Stimulated activated CD4-positive, alpha-beta T cell treated with anti-CD3 and anti-CD28 coated beads, Interleukin-2, amount 100 ng/mL, for 4 hours (primary cell): ENCODE data around the gene RPUSD3.
"Not testable (repeated sequence)": the region's sequence is repeated elsewhere in the genome, so short reads cannot be mapped to it uniquely, and the experiment has no call there.

ENCODE experiments used
- DNase-seq: peaks from one replicate; pipeline ENCODE4 v3.0.0-alpha.2; 2020; ENCODE audit warnings: low read depth

RPUSD3 gene

GRCh38 chr3:9843715-9844438 is at the start of gene RPUSD3:
Gene RPUSD3 (minus strand): TSS chr3:9844008. CDS start chr3:9843990, 18 bp downstream.
- DNase-seq = peak; percentile 93

GRCh38 chr3:9891072-9891622 is 47.3 kb upstream of the RPUSD3 start:
- DNase-seq = no peak

- peak; percentile 92 for DNase-seq
Observed at GRCh38 chr3:9890249-9891071, 46.7 kb upstream of the RPUSD3 start, which contains the start of gene JAGN1. Gene JAGN1 (plus strand): TSS chr3:9890610. CDS start chr3:9890723, 113 bp downstream.

- no peak for DNase-seq
Observed at GRCh38 chr3:9889405-9889804, 45.6 kb upstream of the RPUSD3 start.

GRCh38 chr3:9888540-9888939 is 44.7 kb upstream of the RPUSD3 start:
- DNase-seq = no peak

- no peak for DNase-seq
Observed at GRCh38 chr3:9887480-9887879, 43.7 kb upstream of the RPUSD3 start.

- DNase-seq = no peak
Observed at GRCh38 chr3:9886328-9886727, 42.5 kb upstream of the RPUSD3 start.

GRCh38 chr3:9884555-9885165 is 40.9 kb upstream of the RPUSD3 start:
- no peak for DNase-seq

GRCh38 chr3:9883706-9884554 is 40.1 kb upstream of the RPUSD3 start:
- DNase-seq = no peak

- no peak for DNase-seq
Observed at GRCh38 chr3:9881441-9881840, 37.6 kb upstream of the RPUSD3 start.

- DNase-seq = no peak
Observed at GRCh38 chr3:9879830-9880549, 36.2 kb upstream of the RPUSD3 start, which contains the start of gene CIDEC. Gene CIDEC (minus strand): TSS chr3:9880253. CDS start chr3:9878486, 1,767 bp downstream.

- no peak for DNase-seq
Observed at GRCh38 chr3:9878700-9879099, 34.9 kb upstream of the RPUSD3 start.

- DNase-seq = no peak
Observed at GRCh38 chr3:9876991-9877390, 33.2 kb upstream of the RPUSD3 start.

GRCh38 chr3:9876255-9876654 is 32.4 kb upstream of the RPUSD3 start:
- DNase-seq = not testable (repeated sequence)

- DNase-seq = no peak
Observed at GRCh38 chr3:9875448-9875847, 31.6 kb upstream of the RPUSD3 start.

GRCh38 chr3:9872067-9872466 is 28.3 kb upstream of the RPUSD3 start:
- DNase-seq = not testable (repeated sequence)

- no peak for DNase-seq
Observed at GRCh38 chr3:9870978-9871377, 27.2 kb upstream of the RPUSD3 start.

- no peak for DNase-seq
Observed at GRCh38 chr3:9869955-9870354, 26.1 kb upstream of the RPUSD3 start.

- no peak for DNase-seq
Observed at GRCh38 chr3:9867106-9867505, 23.3 kb upstream of the RPUSD3 start.

GRCh38 chr3:9866639-9867038 is 22.8 kb upstream of the RPUSD3 start:
- DNase-seq = no peak
